ENCODE results near the gene AKIRIN2.

The AKIRIN2 gene

GRCh38 chr6:87639373-87639772 is 62.7 kb downstream of the AKIRIN2 start:
- DNase-seq (ENCODE audit: low spot score) = no peak
- TF ChIP-seq CTCF (IDR thresholded peaks at IDR 0.05; ENCODE audit: extremely low read depth, insufficient read depth, missing control alignments) = no peak
- in situ Hi-C loops (cut with MboI; ENCODE audit: low pct_unique_long_range_greater_than_20kb, low sequenced_read_pairs, unreplicated experiment) = no loop called here

GRCh38 chr6:87637106-87637505 is 64.9 kb downstream of the AKIRIN2 start:
- in situ Hi-C loops (cut with MboI; ENCODE audit: low pct_unique_long_range_greater_than_20kb, low sequenced_read_pairs, unreplicated experiment) = no loop called here
- no peak for DNase-seq (ENCODE audit: low spot score)
- TF ChIP-seq CTCF (IDR thresholded peaks at IDR 0.05; ENCODE audit: extremely low read depth, insufficient read depth, missing control alignments) = no peak

- in situ Hi-C loops (cut with MboI; ENCODE audit: low pct_unique_long_range_greater_than_20kb, low sequenced_read_pairs, unreplicated experiment) = no loop called here
- no peak for TF ChIP-seq CTCF (IDR thresholded peaks at IDR 0.05; ENCODE audit: extremely low read depth, insufficient read depth, missing control alignments)
- DNase-seq (ENCODE audit: low spot score) = no peak
These were observed 65.7 kb downstream of the AKIRIN2 start for GRCh38 chr6:87636315-87636714.

GRCh38 chr6:87633851-87634250 is 68.2 kb downstream of the AKIRIN2 start:
- no peak for TF ChIP-seq CTCF (IDR thresholded peaks at IDR 0.05; ENCODE audit: extremely low read depth, insufficient read depth, missing control alignments)
- in situ Hi-C loops (cut with MboI; ENCODE audit: low pct_unique_long_range_greater_than_20kb, low sequenced_read_pairs, unreplicated experiment) = no loop called here
- peak; percentile 20 for DNase-seq (ENCODE audit: low spot score)

- no peak for TF ChIP-seq CTCF (IDR thresholded peaks at IDR 0.05; ENCODE audit: extremely low read depth, insufficient read depth, missing control alignments)
These were observed 71.3 kb downstream of the AKIRIN2 start for GRCh38 chr6:87630746-87631145.

GRCh38 chr6:87628881-87629280 is 73.2 kb downstream of the AKIRIN2 start:
- TF ChIP-seq CTCF (IDR thresholded peaks at IDR 0.05; ENCODE audit: extremely low read depth, insufficient read depth, missing control alignments) = no peak
- in situ Hi-C loops (cut with MboI; ENCODE audit: low pct_unique_long_range_greater_than_20kb, low sequenced_read_pairs, unreplicated experiment) = no loop called here
- no peak for DNase-seq (ENCODE audit: low spot score)

More at GRCh38 chr6:87630746-87631145, 71.3 kb downstream of the AKIRIN2 start:
- DNase-seq (ENCODE audit: low spot score) = no peak
- in situ Hi-C loops (cut with MboI; ENCODE audit: low pct_unique_long_range_greater_than_20kb, low sequenced_read_pairs, unreplicated experiment) = no loop called here

- in situ Hi-C loops (cut with MboI; ENCODE audit: low pct_unique_long_range_greater_than_20kb, low sequenced_read_pairs, unreplicated experiment) = no loop called here
- no peak for TF ChIP-seq CTCF (IDR thresholded peaks at IDR 0.05; ENCODE audit: extremely low read depth, insufficient read depth, missing control alignments)
- DNase-seq (ENCODE audit: low spot score) = no peak
These were observed 73.6 kb downstream of the AKIRIN2 start for GRCh38 chr6:87628424-87628823.
